HCT116 (cell line): ENCODE results near the gene FGD4. TPM values are rescaled to one million over a fixed set of nuclear protein-coding genes. Genes with fewer than 3 reads are reported as not detected.

Experiments used
- ATAC-seq: fragments of 200-7000 bp; cut with Tn5 transposase; 2 replicates; pipeline ENCODE4 v1.9.1; 2020; ENCODE audit warnings: mild to moderate bottlenecking, moderate library complexity
- BruUV-seq: library from RNA; stranded (reverse); fragments of 400-500 nt; replicated peaks from 2 replicates; lab custom pipeline; 2021; lab: Mats Ljungman, UMichigan
- CTCF ChIA-PET: fragments of 300-600 bp; sonication (Branson Sonifier 250); formaldehyde crosslinking; loops from one replicate; lab custom pipeline; 2021; ENCODE audit warnings: antibody characterized with exemption; lab: Charles Lee
- POLR2A ChIA-PET: fragments of 300-600, 350-600 bp; sonication (Branson Sonifier 250); formaldehyde crosslinking; loops from one replicate; lab custom pipeline; 2021; ENCODE audit warnings: antibody characterized with exemption; lab: Charles Lee
- RAD21 ChIA-PET, 2 experiments: fragments of 300-600 bp; sonication (Branson Sonifier 250); formaldehyde crosslinking; loops; one replicate each; lab custom pipeline; 2023; ENCODE audit warnings: low total read pairs in 2 of 2; ENCODE audit not compliant: uncharacterized antibody in 2 of 2, unreplicated experiment in 2 of 2, low non-redundant PET in 1 of 2; lab: Charles Lee
- DNase-seq: peaks from one replicate; pipeline ENCODE4 v3.0.0-alpha.2; 2010; ENCODE audit warnings: low read depth, low spot score
- H2AFZ ChIP-seq: fragments of 200-600 bp; shearing (Covaris generic), sonication (generic); 2 replicates; pipeline ENCODE4 v1.6.1; 2017; ENCODE audit warnings: low read depth, mixed run types, mixed read lengths, antibody characterized with exemption, low read length; ENCODE audit not compliant: poor library complexity, severe bottlenecking
- H3K27ac ChIP-seq: 2 replicates; pipeline ENCODE4 v1.5.1; 2012; ENCODE audit warnings: low read depth, low read length
- H3K27me3 ChIP-seq: fragments of 200-600 bp; sonication (generic); 2 replicates; pipeline ENCODE4 v1.6.1; 2016; ENCODE audit warnings: mixed run types, low read length, mixed read lengths; ENCODE audit not compliant: insufficient read depth
- H3K36me3 ChIP-seq, 2 experiments: fragments of 200-500 bp in 1 of 2; fragments of 200-600 bp in 1 of 2; sonication (Bioruptor generic) in 1 of 2; sonication (generic) in 1 of 2; 2 replicates each; pipeline versions ENCODE4 v1.5.1 to v1.6.1; 2014 to 2016; ENCODE audit warnings: low read length in 2 of 2, inconsistent platforms in 1 of 2, mixed read lengths in 1 of 2, mixed run types in 1 of 2; ENCODE audit not compliant: insufficient read depth in 2 of 2, control insufficient read depth in 1 of 2
- H3K4me1 ChIP-seq, 2 experiments: fragments of 200-600 bp in 1 of 2; sonication (generic) in 1 of 2; 2 replicates each; pipeline versions ENCODE4 v1.5.1 to v1.6.1; 2012 to 2017; ENCODE audit warnings: low read length in 2 of 2, inconsistent platforms in 1 of 2, mild to moderate bottlenecking in 1 of 2, mixed read lengths in 1 of 2, mixed run types in 1 of 2, moderate library complexity in 1 of 2; ENCODE audit not compliant: insufficient read depth in 2 of 2, control insufficient read depth in 1 of 2
- H3K4me2 ChIP-seq: fragments of 200-600 bp; sonication (generic); 2 replicates; pipeline ENCODE4 v1.6.1; 2017; ENCODE audit warnings: mixed run types, low read length, mixed read lengths
- H3K4me3 ChIP-seq, 2 experiments: fragments of 200-600 bp in 1 of 2; sonication (generic) in 1 of 2; replicated peaks in 1 of 2; 2 replicates each; pipeline ENCODE4 v1.5.1; 2011 to 2016; ENCODE audit warnings: low read length in 2 of 2, control low read depth in 1 of 2, low read depth in 1 of 2, mild to moderate bottlenecking in 1 of 2, mixed read lengths in 1 of 2, mixed run types in 1 of 2
- H3K79me2 ChIP-seq: fragments of 200-600 bp; sonication (generic); 2 replicates; pipeline ENCODE4 v1.6.1; 2017; ENCODE audit warnings: mild to moderate bottlenecking, mixed run types, low read length, moderate library complexity, mixed read lengths; ENCODE audit not compliant: insufficient read depth
- H3K9ac ChIP-seq: fragments of 200-600 bp; sonication (generic); 2 replicates; pipeline ENCODE4 v1.6.1; 2016; ENCODE audit warnings: low read length, mixed read lengths
- H3K9me2 ChIP-seq: fragments of 200-600 bp; sonication (generic), shearing (Covaris generic); 2 replicates; pipeline ENCODE4 v1.6.1; 2017; ENCODE audit warnings: mixed run types, mild to moderate bottlenecking, moderate library complexity; ENCODE audit not compliant: insufficient read depth
- H3K9me3 ChIP-seq, 2 experiments: fragments of 200-500 bp in 1 of 2; fragments of 200-600 bp in 1 of 2; sonication (Bioruptor generic) in 1 of 2; sonication (generic) in 1 of 2; 2 replicates each; pipeline ENCODE4 v1.6.1; 2014 to 2017; ENCODE audit warnings: low read length in 2 of 2, mixed read lengths in 2 of 2, inconsistent platforms in 1 of 2, low read depth in 1 of 2, mild to moderate bottlenecking in 1 of 2, mixed run types in 1 of 2, moderate library complexity in 1 of 2; ENCODE audit not compliant: control insufficient read depth in 1 of 2, insufficient read depth in 1 of 2
- H4K20me1 ChIP-seq: fragments of 200-600 bp; sonication (generic), shearing (Covaris generic); 2 replicates; pipeline ENCODE4 v1.6.1; 2017; ENCODE audit warnings: mixed run types, mild to moderate bottlenecking, moderate library complexity; ENCODE audit not compliant: insufficient read depth
- CBX3 ChIP-seq: IDR thresholded peaks from 2 replicates; pipeline ENCODE4 v1.6.1; 2012; ENCODE audit warnings: low read depth
- CEBPB ChIP-seq: IDR thresholded peaks from 2 replicates; pipeline ENCODE4 v1.6.1; 2012; ENCODE audit warnings: low read depth
- EGR1 ChIP-seq: IDR thresholded peaks from 2 replicates; pipeline ENCODE4 v1.6.1; 2012; ENCODE audit warnings: low read depth
- EZH2 ChIP-seq: fragments of 200-600 bp; sonication (generic); IDR thresholded peaks from 2 replicates; pipeline ENCODE4 v1.6.1; 2017; ENCODE audit warnings: antibody characterized with exemption, mixed run types
- EZH2phosphoT487 ChIP-seq: fragments of 200-600 bp; IDR thresholded peaks from 2 replicates; pipeline ENCODE4 v1.6.1; 2018; ENCODE audit warnings: antibody characterized with exemption, borderline replicate concordance
- JUND ChIP-seq: IDR thresholded peaks from 2 replicates; pipeline ENCODE4 v1.6.1; 2012
- POLR2AphosphoS5 ChIP-seq: IDR thresholded peaks from 2 replicates; pipeline ENCODE4 v1.6.1; 2011; ENCODE audit warnings: mild to moderate bottlenecking, low read depth, low read length, moderate library complexity
- RAD21 ChIP-seq: IDR thresholded peaks from 2 replicates; pipeline ENCODE4 v1.6.1; 2012; ENCODE audit warnings: low read depth, mild to moderate bottlenecking
- SIN3A ChIP-seq: IDR thresholded peaks from 2 replicates; pipeline ENCODE4 v1.6.1; 2012; ENCODE audit warnings: low read depth
- SRF ChIP-seq: IDR thresholded peaks from 2 replicates; pipeline ENCODE4 v1.6.1; 2012; ENCODE audit warnings: low read depth
- YY1 ChIP-seq: IDR thresholded peaks from 2 replicates; pipeline ENCODE4 v1.6.1; 2011; ENCODE audit warnings: low read length, low read depth, moderate library complexity, mild to moderate bottlenecking; ENCODE audit not compliant: insufficient replicate concordance; ENCODE audit errors: extremely low read depth
- ZBTB33 ChIP-seq: IDR thresholded peaks from 2 replicates; pipeline ENCODE4 v1.6.1; 2011; ENCODE audit warnings: mild to moderate bottlenecking, low read length, moderate library complexity; ENCODE audit not compliant: insufficient replicate concordance; ENCODE audit errors: extremely low read depth
- ZNF274 ChIP-seq: fragments of 200-500 bp; sonication (Bioruptor generic); IDR thresholded peaks from 2 replicates; pipeline ENCODE4 v1.6.1; 2014; ENCODE audit warnings: mild to moderate bottlenecking, low read depth, low read length, inconsistent platforms
- intact Hi-C: fragments of 100-400 bp; cut with micrococcal nuclease; formaldehyde crosslinking; loops from 2 replicates; pipeline ENCODE4 v1.10.0; 2022
- total RNA-seq: library from RNA; stranded (reverse); gene quantifications from one replicate; pipeline ENCODE4 v1.2.1, GENCODE V29; 2021; ENCODE audit not compliant: unreplicated experiment
- TF ChIP-seq, protein P1 (sequence below): IDR thresholded peaks from 2 replicates; pipeline ENCODE4 v1.6.1; 2012
- TF ChIP-seq, protein P2 (sequence below): IDR thresholded peaks from 2 replicates; pipeline ENCODE4 v1.6.1; 2012; ENCODE audit warnings: low read depth
- TF ChIP-seq, protein P3 (sequence below): IDR thresholded peaks from 2 replicates; pipeline ENCODE4 v1.6.1; 2012

Gene FGD4
- total RNA-seq, 1 experiment from 2014 or later = 7.7 TPM

DNA sequence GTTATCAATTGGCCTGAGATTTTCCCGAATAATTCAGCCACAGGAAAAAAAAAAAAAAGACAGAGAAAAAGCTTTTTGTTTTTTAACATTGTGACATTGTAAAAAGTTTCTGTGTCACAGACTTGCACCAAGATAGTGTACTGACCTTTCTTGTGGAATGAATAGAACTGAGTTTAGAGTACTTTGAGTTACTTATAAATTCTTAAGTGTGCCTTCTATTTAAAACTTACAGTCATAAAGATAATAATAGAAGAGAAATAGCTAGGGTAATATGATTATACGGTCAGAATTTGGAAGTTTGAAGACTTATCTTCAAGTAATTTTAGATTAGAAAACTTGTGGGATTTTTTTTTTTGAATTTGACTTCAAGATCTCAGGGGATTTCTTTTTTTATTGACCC, 88.8 kb downstream of the FGD4 start:
- BruUV-seq = no TSS peak
- intact Hi-C loops = no loop called here
- Histone ChIP-seq H3K4me2 (no peak overlapping the region), H3K9ac (no peak overlapping the region), H3K27me3 (no peaks in the 10 kb centered on the region), H3K79me2 (no peaks in the 10 kb centered on the region), H3K4me1 (no peaks in the 10 kb centered on the region), H4K20me1 (no peaks in the 10 kb centered on the region), H3K36me3 (no peaks in the 10 kb centered on the region), H3K9me2 (no peaks in the 10 kb centered on the region), H2AFZ (no peak overlapping the region), H3K27ac (no peak overlapping the region), H3K9me3 (no peaks in the 10 kb centered on the region), H3K4me3 (no peak overlapping the region)
- ATAC-seq = no peak
- RAD21 ChIA-PET = no interaction called here
- TF ChIP-seq ZNF274 (no peak), SIN3A (no peak), JUND (no peak), POLR2AphosphoS5 (no peak), EGR1 (no peak)
- TF ChIP-seq, protein P1, sequence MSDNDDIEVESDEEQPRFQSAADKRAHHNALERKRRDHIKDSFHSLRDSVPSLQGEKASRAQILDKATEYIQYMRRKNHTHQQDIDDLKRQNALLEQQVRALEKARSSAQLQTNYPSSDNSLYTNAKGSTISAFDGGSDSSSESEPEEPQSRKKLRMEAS = no peak
- CTCF ChIA-PET = no interaction called here
- POLR2A ChIA-PET = no interaction called here
- DNase-seq = no peak

- intact Hi-C loops = no loop called here
- ATAC-seq (no peak), DNase-seq (no peak)
- no peaks in the 10 kb centered on the region for H3K36me3 ChIP-seq
- H3K9me3 ChIP-seq = no peaks in the 10 kb centered on the region
- no peak for TF ChIP-seq YY1
- no peak for TF ChIP-seq ZNF274
- no peak for TF ChIP-seq RAD21
- TF ChIP-seq CBX3 = no peak
- TF ChIP-seq EZH2 = no peak
- TF ChIP-seq JUND = no peak
- no peak for TF ChIP-seq CEBPB
- TF ChIP-seq, protein P2, sequence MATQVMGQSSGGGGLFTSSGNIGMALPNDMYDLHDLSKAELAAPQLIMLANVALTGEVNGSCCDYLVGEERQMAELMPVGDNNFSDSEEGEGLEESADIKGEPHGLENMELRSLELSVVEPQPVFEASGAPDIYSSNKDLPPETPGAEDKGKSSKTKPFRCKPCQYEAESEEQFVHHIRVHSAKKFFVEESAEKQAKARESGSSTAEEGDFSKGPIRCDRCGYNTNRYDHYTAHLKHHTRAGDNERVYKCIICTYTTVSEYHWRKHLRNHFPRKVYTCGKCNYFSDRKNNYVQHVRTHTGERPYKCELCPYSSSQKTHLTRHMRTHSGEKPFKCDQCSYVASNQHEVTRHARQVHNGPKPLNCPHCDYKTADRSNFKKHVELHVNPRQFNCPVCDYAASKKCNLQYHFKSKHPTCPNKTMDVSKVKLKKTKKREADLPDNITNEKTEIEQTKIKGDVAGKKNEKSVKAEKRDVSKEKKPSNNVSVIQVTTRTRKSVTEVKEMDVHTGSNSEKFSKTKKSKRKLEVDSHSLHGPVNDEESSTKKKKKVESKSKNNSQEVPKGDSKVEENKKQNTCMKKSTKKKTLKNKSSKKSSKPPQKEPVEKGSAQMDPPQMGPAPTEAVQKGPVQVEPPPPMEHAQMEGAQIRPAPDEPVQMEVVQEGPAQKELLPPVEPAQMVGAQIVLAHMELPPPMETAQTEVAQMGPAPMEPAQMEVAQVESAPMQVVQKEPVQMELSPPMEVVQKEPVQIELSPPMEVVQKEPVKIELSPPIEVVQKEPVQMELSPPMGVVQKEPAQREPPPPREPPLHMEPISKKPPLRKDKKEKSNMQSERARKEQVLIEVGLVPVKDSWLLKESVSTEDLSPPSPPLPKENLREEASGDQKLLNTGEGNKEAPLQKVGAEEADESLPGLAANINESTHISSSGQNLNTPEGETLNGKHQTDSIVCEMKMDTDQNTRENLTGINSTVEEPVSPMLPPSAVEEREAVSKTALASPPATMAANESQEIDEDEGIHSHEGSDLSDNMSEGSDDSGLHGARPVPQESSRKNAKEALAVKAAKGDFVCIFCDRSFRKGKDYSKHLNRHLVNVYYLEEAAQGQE = no peak
- TF ChIP-seq, protein P3, sequence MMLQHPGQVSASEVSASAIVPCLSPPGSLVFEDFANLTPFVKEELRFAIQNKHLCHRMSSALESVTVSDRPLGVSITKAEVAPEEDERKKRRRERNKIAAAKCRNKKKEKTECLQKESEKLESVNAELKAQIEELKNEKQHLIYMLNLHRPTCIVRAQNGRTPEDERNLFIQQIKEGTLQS = no peak
- TF ChIP-seq SRF = no peak
- no peak for TF ChIP-seq ZBTB33
- TF ChIP-seq, protein P1 = no peak
- no peak for TF ChIP-seq EZH2phosphoT487
- no peaks in the 10 kb centered on the region for H3K27me3 ChIP-seq
- no peaks in the 10 kb centered on the region for H4K20me1 ChIP-seq
- no peak overlapping the region for H3K9ac ChIP-seq
- ChIA-PET POLR2A (no interaction called here), RAD21 (no interaction called here), CTCF (no interaction called here)
- no peak overlapping the region for H3K4me2 ChIP-seq
- H3K9me2 ChIP-seq = no peaks in the 10 kb centered on the region
- H2AFZ ChIP-seq = no peak overlapping the region
- H3K4me1 ChIP-seq = no peaks in the 10 kb centered on the region
- H3K79me2 ChIP-seq = no peaks in the 10 kb centered on the region
- H3K4me3 ChIP-seq = no peak overlapping the region
- no TSS peak for BruUV-seq
- no peak overlapping the region for H3K27ac ChIP-seq
Observed at GRCh38 chr12:32489070-32489469, 89.7 kb downstream of the FGD4 start.
